Measurements from ENCODE around the gene CCT8L2.

- TF ChIP-seq CTCF (conservative IDR thresholded peaks at IDR 0.05; ENCODE audit: low read depth, low read length) (no peak), NFE2L2 (IDR thresholded peaks at IDR 0.05; ENCODE audit: low read depth, low read length) (no peak), POLR2A (IDR thresholded peaks at IDR 0.05; ENCODE audit: low read depth, low read length) (no peak), CHD1 (IDR thresholded peaks at IDR 0.05; ENCODE audit: low read depth, low read length) (no peak), MAZ (IDR thresholded peaks at IDR 0.05; ENCODE audit: borderline replicate concordance, low read depth, low read length) (no peak), SMC3 (IDR thresholded peaks at IDR 0.05; ENCODE audit: low read depth, low read length) (no peak), FOS (IDR thresholded peaks at IDR 0.05; ENCODE audit: low read depth, low read length) (no peak), USF2 (IDR thresholded peaks at IDR 0.05; ENCODE audit: low read depth, low read length) (no peak), MXI1 (IDR thresholded peaks at IDR 0.05; ENCODE audit: borderline replicate concordance, low read depth, low read length) (no peak), RAD21 (IDR thresholded peaks at IDR 0.05; ENCODE audit: low read length) (no peak)
These were observed 6.4 kb downstream of the CCT8L2 start for GRCh38 chr22:16586170-16586569.
